UCSD-AML1 (cell line): ENCODE data around the gene OR11H7.
"Not testable (repeated sequence)": the region's sequence is repeated elsewhere in the genome, so short reads cannot be mapped to it uniquely, and the experiment has no call there.

Experiments
- DNase-seq: peaks from one replicate; lab custom pipeline; 2025; ENCODE audit not compliant: unreplicated experiment; lab: John Stamatoyannopoulos, UW

Gene OR11H7

DNA sequence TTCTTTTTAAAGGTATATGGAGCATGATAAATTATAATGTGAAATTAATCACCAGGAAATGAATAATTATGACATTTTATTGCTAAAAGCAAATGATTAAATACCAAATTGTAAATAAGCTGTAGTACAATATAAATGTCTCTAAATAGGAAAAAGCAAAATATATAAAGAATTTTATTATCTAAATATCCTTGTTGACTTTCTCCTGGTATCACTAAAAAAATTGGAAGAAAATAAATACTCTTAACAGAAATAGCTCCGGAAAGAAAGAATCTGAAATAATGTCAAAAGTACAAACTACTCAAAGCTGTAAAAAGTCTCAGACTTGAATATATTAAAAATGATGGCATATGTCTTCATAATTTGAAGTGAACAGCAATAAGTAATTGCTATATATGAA is at the start of gene OR11H7:
Gene OR11H7, plus strand, starts transcription at position 301 of the 400 bp plus-strand sequence.
- no peak for DNase-seq

DNA sequence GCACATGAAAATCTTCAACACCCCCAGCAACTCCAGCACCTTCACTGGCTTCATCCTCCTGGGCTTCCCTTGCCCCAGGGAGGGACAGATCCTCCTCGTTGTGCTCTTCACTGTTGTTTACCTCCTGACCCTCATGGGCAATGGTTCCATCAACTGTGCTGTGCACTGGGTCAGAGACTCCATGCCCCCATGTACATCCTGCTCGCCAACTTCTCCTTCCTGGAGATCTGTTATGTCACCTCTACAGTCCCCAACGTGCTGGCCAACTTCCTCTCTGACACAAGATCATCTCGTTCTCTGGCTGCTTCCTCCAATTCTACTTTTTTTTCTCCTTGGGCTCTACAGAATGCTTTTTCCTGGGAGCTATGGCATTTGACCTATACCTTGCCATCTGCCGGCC is 49.6 kb upstream of the OR11H7 start:
- peak; percentile 12 for DNase-seq

DNA sequence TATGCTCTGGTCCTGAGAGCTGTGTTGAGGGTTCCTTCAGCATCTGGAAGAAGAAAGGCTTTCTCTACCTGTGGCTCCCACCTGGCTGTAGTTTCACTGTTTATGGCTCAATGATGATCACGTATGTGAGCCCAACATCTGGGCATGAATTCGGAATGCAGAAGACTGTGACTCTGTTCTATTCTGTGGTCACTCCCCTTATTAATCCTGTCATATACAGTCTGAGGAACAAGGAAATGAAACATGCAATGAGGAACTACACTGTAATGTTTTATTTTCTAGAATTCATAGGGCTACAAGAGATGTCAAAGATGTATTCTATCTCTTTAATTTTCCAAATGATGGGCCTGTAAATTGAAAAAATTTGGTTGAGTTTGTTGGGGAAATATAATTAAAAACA is 48.9 kb upstream of the OR11H7 start:
- DNase-seq: no peak

DNA sequence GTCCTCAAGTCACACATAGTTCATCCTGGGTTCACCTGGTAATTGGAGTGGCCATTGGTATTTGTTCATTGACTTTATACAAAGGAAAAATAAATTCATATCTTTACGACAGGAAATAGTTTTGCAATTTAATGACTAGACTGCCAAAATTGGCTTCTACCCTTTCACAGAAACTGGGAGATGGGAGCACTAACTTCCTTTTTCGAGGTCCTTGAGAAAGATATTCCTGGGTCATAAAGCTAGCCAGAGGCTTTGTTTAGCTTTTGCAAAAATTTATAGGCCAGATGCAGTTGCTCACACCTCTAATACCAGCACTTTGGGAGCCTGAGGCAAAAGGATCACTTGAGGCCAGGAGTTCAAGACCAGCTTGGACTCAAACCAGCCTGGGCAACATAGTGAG is 48.3 kb upstream of the OR11H7 start:
- no peak for DNase-seq

DNA sequence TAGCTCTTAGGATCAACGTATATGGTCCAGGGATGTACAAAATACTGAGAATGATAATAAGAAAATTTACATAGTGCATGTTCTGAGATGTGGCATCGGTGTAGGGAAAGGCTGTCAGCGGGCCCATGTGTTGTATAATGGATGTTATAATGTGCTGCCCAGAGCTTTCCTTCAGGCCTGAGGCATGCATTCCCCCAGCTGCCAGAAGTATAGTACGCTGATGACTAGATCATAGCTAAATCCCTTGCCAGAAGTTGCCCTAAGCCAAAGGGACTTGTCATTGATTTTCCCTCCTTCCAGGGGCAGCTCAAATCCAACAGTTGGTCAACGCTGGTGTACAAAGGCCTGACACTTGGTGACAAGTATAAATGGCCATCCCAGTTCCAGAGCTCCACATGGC is 44.6 kb upstream of the OR11H7 start:
- no peak for DNase-seq

DNA sequence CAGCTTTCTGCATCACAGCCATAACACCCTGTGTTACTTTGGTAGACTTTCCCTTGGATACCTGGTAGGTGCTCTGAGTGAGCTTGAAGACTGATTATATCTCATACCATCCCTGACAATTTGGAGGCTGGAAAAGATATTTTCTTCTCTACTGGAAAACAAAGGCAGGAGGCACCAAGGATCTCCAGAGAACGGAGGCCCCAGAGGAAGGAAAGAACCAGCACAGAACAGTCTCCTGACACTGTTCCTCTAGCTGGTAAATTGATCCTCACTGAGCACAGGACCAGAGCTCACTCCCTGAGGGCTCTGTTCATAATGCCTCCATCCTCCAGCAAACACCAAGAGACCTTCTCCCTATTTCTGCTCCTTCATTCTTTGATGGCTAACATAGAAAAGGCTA is 38.2 kb upstream of the OR11H7 start, which contains the start of gene OR11G2:
Gene OR11G2, plus strand, starts transcription at position 301 of the 400 bp plus-strand sequence. CDS start 6,542 bp downstream, outside the sequence.
- no peak for DNase-seq

DNA sequence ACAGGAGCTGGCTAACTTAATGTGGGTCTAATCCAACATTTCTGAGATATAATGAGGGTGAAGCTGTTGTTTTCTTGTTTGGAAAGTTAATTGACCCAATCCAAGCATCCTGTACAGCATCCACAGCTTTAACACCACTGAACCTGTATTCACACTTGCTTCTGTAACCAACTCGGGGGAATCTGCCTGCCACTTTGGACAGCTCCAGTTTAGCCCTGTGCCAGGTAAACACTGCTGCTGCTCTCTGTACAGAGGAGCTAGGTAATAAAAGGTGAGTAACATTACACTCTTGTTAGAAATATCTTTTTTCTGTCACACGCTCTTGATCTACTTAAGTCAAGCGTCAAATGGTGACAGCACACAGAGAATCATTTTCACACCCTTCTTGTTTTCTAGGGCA is 37.4 kb upstream of the OR11H7 start:
- DNase-seq: no peak

DNA sequence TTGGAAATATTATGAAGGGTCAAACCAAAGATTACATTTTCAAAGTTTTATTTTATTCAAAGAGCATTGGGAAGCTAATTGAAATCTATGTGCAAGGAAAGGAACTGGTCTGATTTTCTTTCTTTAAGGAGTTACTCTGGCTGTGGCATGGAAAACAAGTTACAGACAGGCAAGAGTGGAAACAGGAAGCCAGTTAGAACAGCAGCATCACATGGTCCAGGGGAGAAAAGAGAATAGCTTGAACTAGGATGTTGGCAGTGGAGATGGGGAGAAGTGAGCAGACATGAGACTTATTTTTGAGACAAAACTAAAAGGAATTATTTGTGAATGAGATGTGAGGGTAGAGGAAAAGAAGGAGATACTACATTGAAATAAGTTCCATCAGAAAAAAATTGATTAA is 34.7 kb upstream of the OR11H7 start:
- DNase-seq: no peak

DNA sequence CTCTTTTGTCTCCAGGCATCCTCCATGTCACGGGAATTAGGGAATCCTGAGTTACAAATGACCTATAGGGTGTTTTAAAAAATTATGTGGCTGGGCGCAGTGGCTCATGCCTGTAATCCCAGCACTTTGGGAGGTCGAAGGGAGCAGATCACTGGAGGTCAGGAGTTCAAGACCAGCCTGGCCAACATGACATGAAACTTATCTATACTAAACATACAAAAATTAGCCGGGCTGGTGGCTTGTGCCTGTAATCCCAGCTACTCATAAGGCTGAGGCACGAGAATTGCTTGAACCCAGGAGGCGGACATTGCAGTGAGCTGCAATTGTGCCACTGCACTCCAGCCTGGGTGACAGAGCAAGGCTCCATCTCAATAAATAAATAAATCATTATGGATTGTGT is 33.6 kb upstream of the OR11H7 start:
- not testable (repeated sequence) for DNase-seq

DNA sequence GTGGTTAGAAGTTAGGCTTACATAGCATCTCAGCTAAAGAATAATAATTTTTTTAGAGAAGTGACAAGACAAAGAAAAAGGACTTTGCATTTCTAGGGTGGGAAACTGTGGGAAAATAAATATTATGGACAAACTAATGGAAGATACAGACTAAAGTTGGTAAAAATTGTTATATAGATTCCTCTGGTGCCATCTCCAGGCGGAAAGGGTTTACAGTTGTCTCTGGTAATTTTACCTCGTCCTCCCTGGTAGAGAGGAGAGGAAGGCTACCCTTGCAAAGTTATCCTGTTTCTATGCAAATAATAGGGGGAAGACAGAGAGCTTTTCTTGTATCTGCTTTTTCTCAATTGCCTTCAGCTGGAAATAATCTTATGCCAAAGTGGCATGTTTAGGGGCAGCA is 32.9 kb upstream of the OR11H7 start:
- no peak for DNase-seq

DNA sequence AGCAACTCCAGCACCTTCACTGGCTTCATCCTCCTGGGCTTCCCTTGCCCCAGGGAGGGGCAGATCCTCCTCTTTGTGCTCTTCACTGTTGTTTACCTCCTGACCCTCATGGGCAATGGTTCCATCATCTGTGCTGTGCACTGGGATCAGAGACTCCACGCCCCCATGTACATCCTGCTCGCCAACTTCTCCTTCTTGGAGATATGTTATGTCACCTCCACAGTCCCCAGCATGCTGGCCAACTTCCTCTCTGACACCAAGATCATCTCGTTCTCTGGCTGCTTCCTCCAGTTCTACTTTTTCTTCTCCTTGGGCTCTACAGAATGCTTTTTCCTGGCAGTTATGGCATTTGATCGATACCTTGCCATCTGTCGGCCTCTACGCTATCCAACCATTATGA is 31.3 kb upstream of the OR11H7 start:
- no peak for DNase-seq

DNA sequence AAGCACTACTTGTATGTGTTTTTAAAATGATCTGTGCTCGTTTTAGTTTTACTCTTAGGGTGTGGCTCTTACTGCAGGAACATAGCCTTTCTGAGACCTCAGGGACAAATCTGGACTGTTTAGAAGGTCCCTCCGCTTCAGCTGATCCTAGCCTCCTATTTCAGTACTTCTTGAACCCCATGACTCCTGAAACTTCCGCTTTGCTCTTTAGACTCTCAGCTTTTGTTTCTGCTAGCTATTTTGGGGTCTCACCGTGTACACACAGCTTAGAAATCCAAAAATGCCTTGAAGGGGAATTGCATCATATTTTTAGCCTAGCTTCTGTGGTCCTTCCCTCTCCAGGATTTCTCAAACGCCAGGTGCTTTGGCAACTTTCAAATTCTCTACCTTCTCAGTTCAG is 29.8 kb upstream of the OR11H7 start:
- DNase-seq: no peak

DNA sequence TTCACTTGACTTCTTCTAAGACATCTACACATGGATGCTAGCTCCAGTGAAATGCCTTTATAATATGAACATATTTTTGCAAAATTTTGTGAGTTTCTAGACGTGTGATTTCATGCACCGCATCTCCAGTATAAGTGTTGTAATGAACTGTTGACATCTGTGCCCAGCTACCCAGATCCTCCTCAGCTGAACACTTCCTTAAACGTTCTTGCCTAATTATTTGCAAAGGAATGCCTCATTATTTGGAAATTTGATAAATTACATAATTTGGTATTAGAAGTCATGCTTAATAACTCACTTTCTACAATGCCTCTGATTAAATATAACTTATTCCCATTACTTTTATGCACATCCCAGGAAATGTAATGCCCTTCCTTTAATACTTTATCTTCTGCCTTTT is 24.1 kb upstream of the OR11H7 start:
- no peak for DNase-seq

DNA sequence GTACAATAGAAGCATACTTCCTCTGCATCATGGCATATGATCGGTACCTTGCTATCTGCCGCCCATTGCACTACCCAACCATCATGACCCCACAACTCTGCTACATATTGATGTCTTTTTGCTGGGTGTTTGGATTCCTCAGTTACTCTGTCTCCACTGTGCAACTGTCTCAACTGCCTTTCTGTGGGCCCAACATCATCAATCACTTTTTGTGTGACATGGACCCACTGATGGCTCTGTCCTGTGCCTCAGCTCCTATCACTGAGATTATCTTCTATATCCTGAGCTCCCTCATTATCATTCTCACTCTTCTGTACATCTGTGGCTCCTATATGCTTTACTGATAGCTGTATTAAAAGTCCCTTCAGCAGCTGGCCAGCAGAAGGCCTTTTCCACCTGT is 19.2 kb upstream of the OR11H7 start:
- DNase-seq: no peak

DNA sequence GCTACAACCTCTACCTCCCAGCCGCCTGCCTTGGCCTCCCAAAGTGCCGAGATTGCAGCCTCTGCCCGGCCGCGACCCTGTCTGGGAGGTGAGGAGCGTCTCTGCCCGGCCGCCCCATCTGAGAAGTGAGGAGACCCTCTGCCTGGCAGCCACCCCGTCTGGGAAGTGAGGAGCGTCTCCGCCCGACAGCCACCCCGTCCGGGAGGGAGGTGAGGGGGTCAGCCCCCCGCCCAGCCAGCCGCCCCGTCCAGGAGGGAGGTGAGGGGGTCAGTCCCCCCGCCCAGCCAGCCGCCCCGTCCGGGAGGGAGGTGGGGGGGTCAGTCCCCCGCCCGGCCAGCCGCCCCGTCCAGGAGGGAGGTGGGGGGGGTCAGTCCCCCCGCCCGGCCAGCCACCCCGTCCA is 16.4 kb upstream of the OR11H7 start:
- not testable (repeated sequence) for DNase-seq

DNA sequence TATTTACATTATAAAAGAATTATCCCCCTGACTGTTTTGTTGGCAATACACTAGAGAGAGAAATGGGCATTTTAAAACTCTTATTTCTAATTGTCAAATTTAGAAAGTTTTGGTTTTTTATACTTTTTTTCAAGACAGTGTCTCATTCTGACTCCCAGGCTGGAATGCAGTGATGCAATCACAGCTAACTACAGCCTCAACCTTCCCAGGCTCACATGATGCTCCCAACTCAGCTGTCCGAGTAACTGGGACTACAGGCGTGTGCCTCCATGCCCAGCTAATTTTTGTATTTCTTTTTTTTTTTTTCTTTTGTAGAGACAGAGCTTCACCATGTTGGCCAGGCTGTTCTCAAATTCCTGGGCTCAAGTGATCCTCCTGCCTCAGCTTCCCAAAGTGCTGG is 13.6 kb upstream of the OR11H7 start:
- no peak for DNase-seq

DNA sequence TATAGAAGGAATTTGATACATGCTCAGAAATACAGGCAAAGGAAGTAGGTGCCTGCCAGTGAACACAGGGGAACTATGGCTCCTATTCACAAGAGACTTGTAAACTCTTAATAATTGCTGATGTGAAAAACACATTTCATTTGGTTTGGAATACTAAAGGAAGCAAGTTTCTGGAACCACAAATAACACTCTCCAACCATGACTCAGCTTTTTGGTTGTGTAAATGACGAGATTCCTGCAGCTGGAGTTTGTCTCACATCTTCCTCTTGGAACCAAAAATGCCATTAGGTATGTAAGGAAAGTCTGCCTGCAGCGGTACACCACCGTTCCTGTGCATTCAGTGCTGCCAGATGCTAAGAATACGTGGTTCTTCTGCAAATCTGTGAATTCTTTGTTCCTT is 9.7 kb upstream of the OR11H7 start:
- DNase-seq: no peak

DNA sequence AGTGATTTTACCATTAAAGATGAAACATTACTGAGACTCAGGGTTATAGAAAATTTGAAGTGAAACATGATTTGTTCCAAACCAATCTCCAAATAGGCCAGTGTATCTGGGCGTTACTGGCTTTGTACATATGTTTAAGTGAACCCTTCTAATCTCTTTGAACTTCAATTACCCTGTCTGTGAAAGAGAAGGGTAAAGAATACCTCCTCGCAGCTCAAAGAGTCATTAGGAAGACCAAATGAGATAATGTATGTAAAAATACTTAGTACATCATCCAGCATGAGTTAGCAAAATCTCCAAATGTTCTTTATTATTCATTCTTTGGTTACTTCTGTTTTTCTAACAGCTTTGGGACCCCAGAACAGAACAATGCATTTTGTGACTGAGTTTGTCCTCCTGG is 5.4 kb upstream of the OR11H7 start, which contains the start of gene OR11H6:
Gene OR11H6, plus strand, starts transcription at position 301 of the 400 bp plus-strand sequence. Its CDS starts 0 bp downstream, at position 301.
- DNase-seq: no peak

DNA sequence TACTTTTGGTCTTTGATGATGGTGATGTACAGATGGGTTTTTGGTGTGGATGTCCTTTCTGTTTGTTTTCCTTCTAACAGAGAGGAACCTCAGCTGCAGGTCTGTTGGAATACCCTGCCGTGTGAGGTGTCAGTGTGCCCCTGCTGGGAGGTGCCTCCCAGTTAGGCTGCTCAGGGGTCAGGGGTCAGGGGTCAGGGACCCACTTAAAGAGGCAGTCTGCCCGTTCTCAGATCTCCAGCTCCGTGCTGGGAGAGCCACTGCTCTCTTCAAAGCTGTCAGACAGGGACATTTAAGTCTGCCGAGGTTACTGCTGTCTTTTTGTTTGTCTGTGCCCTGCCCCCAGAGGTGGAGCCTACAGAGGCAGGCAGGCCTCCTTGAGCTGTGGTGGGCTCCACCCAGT is 6.6 kb downstream of the OR11H7 start:
- DNase-seq: not testable (repeated sequence)

DNA sequence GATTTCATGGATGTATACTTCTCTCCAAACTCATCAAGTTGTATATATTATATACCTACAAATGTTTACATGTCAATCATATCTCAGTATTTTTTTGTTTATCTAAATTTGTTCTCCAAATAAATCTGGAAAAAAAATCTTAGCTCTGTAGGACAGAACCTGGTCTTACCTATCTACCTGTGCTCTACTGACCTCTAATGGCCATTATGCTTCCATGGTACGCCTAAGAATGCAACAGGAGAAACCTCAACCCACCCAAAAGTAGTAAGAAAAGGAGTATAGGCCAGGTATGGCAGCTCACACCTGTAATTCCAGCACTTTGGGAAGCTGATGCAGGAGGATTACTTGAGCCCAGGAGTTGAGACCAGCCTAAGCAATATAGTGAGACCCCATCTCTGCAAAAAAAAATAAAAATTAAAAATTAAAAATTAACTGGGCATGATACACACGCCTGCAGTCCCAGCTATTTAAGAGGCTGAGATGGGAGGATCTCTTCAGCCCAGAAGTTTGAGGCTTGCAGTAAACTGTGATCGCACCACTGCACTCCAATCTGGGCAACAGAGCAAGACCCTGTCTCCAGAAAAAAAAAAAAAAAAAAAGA is 19.0 kb downstream of the OR11H7 start:
- DNase-seq: no peak

DNA sequence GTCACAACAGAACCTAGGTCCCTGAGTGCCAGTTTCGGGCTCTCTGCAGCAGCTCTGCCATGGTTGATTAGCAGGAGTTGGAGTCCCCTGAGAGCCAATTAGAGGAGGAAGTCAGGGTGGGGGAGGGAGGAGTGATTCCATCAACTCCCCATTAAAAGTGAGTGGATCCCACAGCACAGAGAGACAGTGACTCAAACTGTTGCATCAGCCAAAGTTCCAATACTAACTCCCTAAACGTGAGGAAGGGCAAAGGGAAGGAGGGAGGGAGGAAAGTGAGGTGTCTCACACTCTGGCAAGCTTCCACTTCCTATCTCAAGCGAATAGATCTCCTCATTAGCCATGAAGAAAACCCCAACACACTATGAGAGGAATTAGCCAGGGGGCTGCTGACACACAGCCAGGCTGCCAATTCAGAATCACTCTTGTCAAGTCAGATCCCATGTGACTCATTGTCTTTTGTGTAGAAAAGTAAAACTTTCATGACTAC is 33.9 kb downstream of the OR11H7 start:
- DNase-seq: no peak

DNA sequence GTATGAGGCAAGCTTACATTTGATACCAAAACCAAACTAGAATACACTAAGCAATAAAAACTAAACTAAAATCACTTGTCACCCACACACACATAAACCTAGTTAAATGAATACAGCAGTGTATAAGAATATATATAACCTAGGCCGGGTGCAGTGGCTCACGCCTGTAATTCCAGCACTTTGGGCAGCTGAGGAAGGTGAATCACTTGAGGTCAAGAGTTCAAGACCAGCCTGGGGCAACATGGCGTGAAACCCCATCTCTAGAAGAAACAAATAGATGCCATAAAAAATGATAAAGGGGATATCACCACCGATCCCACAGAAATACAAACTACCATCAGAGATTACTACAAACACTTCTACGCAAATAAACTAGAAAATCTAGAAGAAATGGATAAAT is 35.6 kb downstream of the OR11H7 start:
- not testable (repeated sequence) for DNase-seq

DNA sequence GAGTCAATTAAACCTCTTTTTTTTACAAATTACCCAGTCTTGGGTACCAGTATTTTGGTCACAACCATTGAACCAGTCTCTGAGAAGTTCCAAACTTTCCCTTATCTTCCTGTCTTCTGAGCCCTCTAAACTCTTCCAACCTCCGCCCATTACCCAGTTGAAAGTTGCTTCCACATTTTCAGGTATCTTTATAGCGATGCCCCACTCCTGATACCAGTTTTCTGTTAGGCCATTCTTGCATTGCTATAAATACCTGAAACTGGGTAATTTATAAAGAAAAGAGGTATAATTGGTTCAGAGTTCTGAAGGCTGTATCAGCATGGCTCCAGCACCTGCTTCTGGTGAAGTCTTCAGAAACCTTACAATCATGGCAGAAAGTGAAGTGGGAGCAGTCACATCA is 45.3 kb downstream of the OR11H7 start:
- no peak for DNase-seq
